GM13976 (cell line): Measurements from ENCODE around the gene MRPL54.

Source experiments
- DNase-seq: peaks from one replicate; pipeline ENCODE4 v3.0.0; 2012; ENCODE audit warnings: low spot score
- in situ Hi-C: fragments of 300-500 bp; cut with MboI; formaldehyde crosslinking; loops from one replicate; pipeline ENCODE4 v1.12.0; 2022; ENCODE audit warnings: low sequenced_read_pairs, mixed read lengths, inconsistent platforms; ENCODE audit not compliant: unreplicated experiment
- TF ChIP-seq, protein P1 (sequence below): IDR thresholded peaks from 2 replicates; pipeline ENCODE4 v1.5.1; 2012; ENCODE audit warnings: borderline replicate concordance, mild to moderate bottlenecking; ENCODE audit not compliant: insufficient read depth; ENCODE audit errors: extremely low read depth, missing control alignments, control extremely low read depth

MRPL54 gene

DNA sequence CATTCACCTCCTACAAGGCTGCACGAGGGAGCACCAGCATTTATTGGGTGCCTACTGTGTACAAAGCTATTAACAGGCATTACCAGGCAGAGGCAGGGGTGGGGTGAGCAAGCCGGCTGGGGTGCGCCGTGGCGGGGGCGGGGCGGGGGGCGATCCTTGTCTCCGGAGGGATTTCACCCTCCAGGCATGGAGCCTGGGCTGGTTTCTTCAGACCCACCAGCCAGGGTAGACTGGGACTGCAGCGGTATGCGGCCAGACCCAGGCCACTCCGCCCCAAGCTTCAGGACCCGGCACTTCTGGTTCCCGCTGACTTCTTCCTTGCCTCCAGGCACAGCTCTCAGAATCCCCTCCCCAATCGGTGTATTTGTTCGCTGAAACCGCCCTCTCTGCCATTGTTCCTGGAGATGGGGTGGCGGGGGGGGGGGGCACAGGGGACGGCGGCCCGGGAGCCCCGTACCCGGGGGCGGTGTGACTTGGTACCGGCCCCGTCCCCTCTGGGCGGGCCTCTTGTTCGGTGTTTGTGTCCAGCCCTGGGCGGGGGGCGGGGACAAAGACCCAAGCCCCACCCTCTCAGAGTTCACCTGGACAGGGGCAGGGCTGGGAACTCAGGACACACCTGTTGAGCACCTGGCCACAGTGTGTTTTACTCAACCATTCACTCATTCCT is 39.9 kb upstream of the MRPL54 start:
- in situ Hi-C loops = no loop called here
- TF ChIP-seq, protein P1, sequence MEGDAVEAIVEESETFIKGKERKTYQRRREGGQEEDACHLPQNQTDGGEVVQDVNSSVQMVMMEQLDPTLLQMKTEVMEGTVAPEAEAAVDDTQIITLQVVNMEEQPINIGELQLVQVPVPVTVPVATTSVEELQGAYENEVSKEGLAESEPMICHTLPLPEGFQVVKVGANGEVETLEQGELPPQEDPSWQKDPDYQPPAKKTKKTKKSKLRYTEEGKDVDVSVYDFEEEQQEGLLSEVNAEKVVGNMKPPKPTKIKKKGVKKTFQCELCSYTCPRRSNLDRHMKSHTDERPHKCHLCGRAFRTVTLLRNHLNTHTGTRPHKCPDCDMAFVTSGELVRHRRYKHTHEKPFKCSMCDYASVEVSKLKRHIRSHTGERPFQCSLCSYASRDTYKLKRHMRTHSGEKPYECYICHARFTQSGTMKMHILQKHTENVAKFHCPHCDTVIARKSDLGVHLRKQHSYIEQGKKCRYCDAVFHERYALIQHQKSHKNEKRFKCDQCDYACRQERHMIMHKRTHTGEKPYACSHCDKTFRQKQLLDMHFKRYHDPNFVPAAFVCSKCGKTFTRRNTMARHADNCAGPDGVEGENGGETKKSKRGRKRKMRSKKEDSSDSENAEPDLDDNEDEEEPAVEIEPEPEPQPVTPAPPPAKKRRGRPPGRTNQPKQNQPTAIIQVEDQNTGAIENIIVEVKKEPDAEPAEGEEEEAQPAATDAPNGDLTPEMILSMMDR = no peak
- DNase-seq = no peak

DNA sequence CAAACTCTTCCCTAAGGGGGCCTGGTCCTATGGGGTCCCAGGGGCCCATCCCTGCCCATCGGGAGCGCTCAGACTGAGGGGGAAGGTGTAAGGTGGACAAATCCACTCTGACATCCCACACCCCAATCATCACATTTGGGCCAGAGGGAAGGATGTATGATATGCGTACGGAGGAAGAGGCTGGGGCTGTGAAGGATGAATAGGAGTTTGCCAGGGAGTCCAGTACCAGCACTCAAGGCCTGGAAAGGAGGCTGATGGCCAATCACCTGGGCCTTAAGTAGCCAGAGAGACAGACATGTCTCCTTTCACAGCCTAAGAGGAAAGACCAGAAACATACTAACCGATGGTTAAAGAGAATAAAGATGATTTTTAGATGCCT is 39.4 kb upstream of the MRPL54 start:
- TF ChIP-seq, protein P1 = no peak
- in situ Hi-C loops = no loop called here
- DNase-seq = no peak

GRCh38 chr19:3723883-3724282 is 38.6 kb upstream of the MRPL54 start:
- no peak for DNase-seq
- TF ChIP-seq, protein P1 = no peak
- in situ Hi-C loops = no loop called here

DNA sequence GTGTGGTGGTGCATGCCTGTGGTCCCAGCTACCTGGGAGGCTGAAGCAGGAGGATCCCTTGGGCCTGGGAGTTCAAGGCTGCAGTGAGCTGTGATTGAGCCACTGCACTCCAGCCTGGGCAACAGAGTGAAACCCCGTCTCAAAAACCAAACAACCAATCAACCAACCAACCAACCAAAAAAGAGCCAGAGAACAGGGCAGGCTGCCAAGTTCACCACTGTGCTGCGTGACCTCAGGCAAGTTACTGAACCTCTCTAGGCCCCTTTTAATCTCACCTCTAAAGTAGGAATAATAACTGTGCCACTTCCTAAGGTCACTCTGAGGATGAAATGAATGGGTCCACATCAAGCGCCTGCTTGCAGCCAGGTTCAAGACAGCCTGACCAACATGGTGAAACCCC is 37.4 kb upstream of the MRPL54 start:
- in situ Hi-C loops = no loop called here
- DNase-seq = no peak
- TF ChIP-seq, protein P1 = no peak

DNA sequence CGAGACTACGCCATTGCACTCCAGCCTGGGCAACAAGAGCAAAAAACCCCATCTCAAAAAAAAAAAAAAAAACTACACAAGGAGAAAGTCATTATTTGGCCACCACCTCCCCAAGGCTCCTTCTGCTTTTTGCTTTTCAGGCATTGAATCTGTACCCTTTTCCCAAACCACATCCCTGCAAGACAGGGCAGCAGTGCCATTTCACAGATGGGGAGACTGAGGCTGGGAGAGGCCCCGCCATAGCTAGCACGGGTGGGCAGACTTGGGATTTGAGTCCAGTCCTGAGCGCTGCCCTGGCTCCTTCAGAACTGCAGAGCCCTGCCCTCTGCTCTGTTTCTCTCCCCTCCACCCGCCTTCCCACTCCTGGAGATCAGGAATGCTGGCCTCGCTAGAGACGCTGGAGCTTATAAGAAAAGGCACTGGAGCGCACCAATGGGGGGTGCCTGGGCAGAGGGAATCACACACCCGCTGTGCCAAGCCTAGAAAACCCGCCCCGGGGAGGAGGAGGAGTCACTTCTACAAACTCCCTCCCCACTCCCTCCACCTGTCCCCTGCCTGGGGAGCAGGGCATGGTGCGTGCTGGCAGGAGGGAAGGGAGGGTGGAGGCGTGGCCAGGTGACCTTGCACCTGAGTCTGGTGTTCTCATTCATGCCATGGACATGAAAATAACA is 36.7 kb upstream of the MRPL54 start:
- in situ Hi-C loops = no loop called here
- TF ChIP-seq, protein P1 = no peak
- DNase-seq = no peak

DNA sequence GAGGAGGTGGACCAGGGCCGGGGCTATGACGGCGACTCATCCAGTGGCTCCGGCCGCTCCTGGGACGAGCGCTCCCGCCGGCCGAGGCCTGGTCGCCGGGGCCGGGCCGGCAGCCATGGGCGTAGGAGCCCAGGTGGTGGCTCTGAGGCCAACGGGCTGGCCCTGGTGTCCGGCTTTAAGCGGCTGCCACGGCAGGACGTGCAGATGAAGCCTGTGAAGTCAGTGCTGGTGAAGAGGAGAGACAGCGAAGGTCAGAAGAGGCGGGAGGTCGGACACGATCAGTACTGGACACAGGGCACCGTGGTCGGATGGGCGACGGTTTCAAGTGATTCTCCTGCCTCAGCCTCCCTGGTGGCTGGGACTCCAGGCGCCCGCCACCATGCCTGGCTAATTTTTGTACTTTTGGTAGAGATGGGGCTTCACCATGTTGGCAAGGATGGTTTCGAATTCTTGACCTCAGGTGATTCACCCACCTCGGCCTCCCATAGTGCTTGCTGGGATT is 32.0 kb upstream of the MRPL54 start:
- TF ChIP-seq, protein P1 = no peak
- no peak for DNase-seq
- in situ Hi-C loops = no loop called here
